GM12878 (cell line): ENCODE data around the gene ADCY9. TPM values are rescaled to one million over a fixed set of nuclear protein-coding genes. Genes with fewer than 3 reads are reported as not detected.

ENCODE experiments used
- ATAC-seq: fragments of 200-7000 bp; cut with Tn5 transposase; 3 replicates; pipeline ENCODE4 v1.9.1; 2020; ENCODE audit warnings: mild to moderate bottlenecking, moderate library complexity
- BruUV-seq: library from RNA; stranded (reverse); fragments of 400-500 nt; replicated peaks from 2 replicates; lab custom pipeline; 2021; lab: Mats Ljungman, UMichigan
- CTCF ChIA-PET: fragments of 300-600 bp; sonication (Branson Sonifier 250); formaldehyde crosslinking; extraction: SDS; loops from one replicate; lab custom pipeline; 2021; ENCODE audit warnings: inconsistent platforms; lab: Yijun Ruan, JAX
- POLR2A ChIA-PET: fragments of 350-600 bp; formaldehyde crosslinking; extraction: SDS; loops from one replicate; lab custom pipeline; 2021; ENCODE audit warnings: inconsistent platforms; lab: Charles Lee
- RAD21 ChIA-PET: fragments of 300-600 bp; sonication (Branson Sonifier 250); formaldehyde crosslinking; loops from one replicate; lab custom pipeline; 2023; ENCODE audit warnings: antibody characterized with exemption; ENCODE audit not compliant: unreplicated experiment; lab: Charles Lee
- SMC1A ChIA-PET: fragments of 300-600 bp; sonication (Branson Sonifier 250); formaldehyde crosslinking; loops from one replicate; lab custom pipeline; 2023; ENCODE audit not compliant: unreplicated experiment, uncharacterized antibody; lab: Charles Lee
- DNase-seq: peaks from one replicate; pipeline ENCODE4 v3.0.0-alpha.2; 2011; ENCODE audit warnings: low read depth, low spot score
- FAIRE-seq: peaks from 3 replicates; lab custom pipeline; 2011; peaks lifted over from hg19 to GRCh38; lab: Jason Lieb, UNC
- H2AFZ ChIP-seq: 2 replicates; pipeline ENCODE4 v1.6.0; 2011; ENCODE audit warnings: low read depth, low read length, control low read depth; ENCODE audit not compliant: control insufficient read depth
- H3K27ac ChIP-seq: 2 replicates; pipeline ENCODE4 v1.5.1; 2011; ENCODE audit warnings: control low read depth; ENCODE audit not compliant: control insufficient read depth, insufficient read depth
- H3K27me3 ChIP-seq, 2 experiments: replicated peaks in 1 of 2; 2 replicates each; pipeline versions ENCODE4 v1.6.0 to v1.6.1; 2011; ENCODE audit warnings: low read length in 1 of 2; ENCODE audit not compliant: control insufficient read depth in 2 of 2, insufficient read depth in 2 of 2
- H3K36me3 ChIP-seq, 2 experiments: 2 replicates each; pipeline ENCODE4 v1.5.1; 2011; ENCODE audit warnings: low read length in 1 of 2; ENCODE audit not compliant: control insufficient read depth in 2 of 2, insufficient read depth in 2 of 2
- H3K4me1 ChIP-seq: 2 replicates; pipeline ENCODE4 v1.6.1; 2011; ENCODE audit warnings: mild to moderate bottlenecking, low read length, moderate library complexity, mixed read lengths; ENCODE audit not compliant: control insufficient read depth, insufficient read depth
- H3K4me2 ChIP-seq: 2 replicates; pipeline ENCODE4 v1.6.0; 2011; ENCODE audit warnings: control low read depth; ENCODE audit not compliant: control insufficient read depth, insufficient read depth
- H3K4me3 ChIP-seq: fragments of 200-600 bp; sonication (generic); 2 replicates; pipeline ENCODE4 v1.5.1; 2016
- H3K79me2 ChIP-seq: 2 replicates; pipeline ENCODE4 v1.6.0; 2011; ENCODE audit warnings: low read length; ENCODE audit not compliant: control insufficient read depth, insufficient read depth
- H3K9ac ChIP-seq: 2 replicates; pipeline ENCODE4 v1.8.0; 2011; ENCODE audit warnings: low read length, control low read depth, mixed read lengths; ENCODE audit not compliant: control insufficient read depth, insufficient read depth
- H3K9me3 ChIP-seq: replicated peaks from 3 replicates; pipeline ENCODE4 v1.5.1; 2011; ENCODE audit warnings: mild to moderate bottlenecking, low read length; ENCODE audit not compliant: control insufficient read depth, insufficient read depth
- H4K20me1 ChIP-seq: 2 replicates; pipeline ENCODE4 v1.6.0; 2011; ENCODE audit not compliant: control insufficient read depth, insufficient read depth
- CHD1 ChIP-seq: IDR thresholded peaks from 2 replicates; pipeline ENCODE4 v1.6.1; 2012; ENCODE audit warnings: low read depth, low read length, improper control_type of control experiment
- DPF2 ChIP-seq: fragments of 450-650 bp; IDR thresholded peaks from 2 replicates; pipeline ENCODE4 v1.6.1; 2017; ENCODE audit warnings: mild to moderate bottlenecking
- EP300 ChIP-seq, 2 experiments: fragments of 150-350 bp in 1 of 2; IDR thresholded peaks; 2 replicates each; pipeline ENCODE4 v1.6.1; 2011 to 2012; ENCODE audit warnings: low read depth in 2 of 2, low read length in 2 of 2, borderline replicate concordance in 1 of 2, improper control_type of control experiment in 1 of 2, inconsistent platforms in 1 of 2; ENCODE audit not compliant: control insufficient read depth in 1 of 2
- IRF3 ChIP-seq: fragments of 450-650 bp; IDR thresholded peaks from 2 replicates; pipeline ENCODE4 v1.6.1; 2014; ENCODE audit warnings: mild to moderate bottlenecking
- JUND ChIP-seq: IDR thresholded peaks from 2 replicates; pipeline ENCODE4 v1.6.1; 2012; ENCODE audit warnings: low read depth, mild to moderate bottlenecking, low read length, improper control_type of control experiment, moderate library complexity
- NFIC ChIP-seq: IDR thresholded peaks from 2 replicates; pipeline ENCODE4 v1.6.1; 2012; ENCODE audit warnings: low read depth, mild to moderate bottlenecking, inconsistent platforms, low read length, moderate library complexity
- PML ChIP-seq: IDR thresholded peaks from 2 replicates; pipeline ENCODE4 v1.6.1; 2012; ENCODE audit warnings: low read length, inconsistent platforms
- RCOR1 ChIP-seq: conservative IDR thresholded peaks from 2 replicates; pipeline ENCODE4 v1.6.1; 2012; ENCODE audit warnings: low read depth, low read length, improper control_type of control experiment
- SIN3A ChIP-seq: IDR thresholded peaks from 2 replicates; pipeline ENCODE4 v1.6.1; 2012; ENCODE audit warnings: low read depth, low read length, improper control_type of control experiment
- SUZ12 ChIP-seq: fragments of 200-600 bp; sonication (generic); IDR thresholded peaks from one replicate; pipeline ENCODE4 v1.6.1; 2018; ENCODE audit warnings: antibody characterized with exemption, mild to moderate bottlenecking; ENCODE audit not compliant: unreplicated experiment
- ZBTB40 ChIP-seq: fragments of 450-650 bp; IDR thresholded peaks from 2 replicates; pipeline ENCODE4 v1.6.1; 2016; ENCODE audit warnings: mild to moderate bottlenecking, moderate library complexity, borderline replicate concordance
- WGBS: methylation state at CpG from one replicate; pipeline ENCODE4 v1.1.6; 2016; ENCODE audit warnings: low lambda C conversion rate; ENCODE audit not compliant: insufficient replicate concordance, insufficient coverage; ENCODE audit errors: missing lambda C conversion rate; 5-methylcytosine and 5-hydroxymethylcytosine counted together
- in situ Hi-C: fragments of 300-500 bp; cut with MboI; formaldehyde crosslinking; loops from 9 replicates; pipeline ENCODE4 v1.14.3; 2018; ENCODE audit warnings: mixed read lengths
- intact Hi-C: fragments of 100-400 bp; cut with micrococcal nuclease; formaldehyde crosslinking; loops from one replicate; pipeline ENCODE4 v1.14.2; 2022; ENCODE audit not compliant: unreplicated experiment
- polyA plus RNA-seq, 11 experiments: library from polyadenylated mRNA; depleted of rRNA in 4 of 11; unstranded in 6 of 11; stranded (reverse) in 5 of 11; fragments of >200 nt; fragmentation: Nextera tagmentation in 4 of 11; fragmentation: Illumina TruSeq in 1 of 11; extraction: Ambion mirVana in 4 of 11; extraction: Trizol in 1 of 11; gene quantifications; 1 replicate in 1 of 11; 2 replicates in 10 of 11; pipeline versions ENCODE4 v1.2.1 to v1.2.3, GENCODE V29; 2011 to 2016; ENCODE audit warnings: inconsistent platforms in 2 of 11, missing spikeins in 2 of 11, low read depth in 1 of 11
- total RNA-seq, 4 experiments: library from RNA; depleted of rRNA in 3 of 4; stranded (reverse); fragments of >200 nt in 3 of 4; fragmentation: Illumina TruSeq in 1 of 4; extraction: Trizol in 1 of 4; gene quantifications; 2 replicates each; pipeline versions ENCODE4 v1.2.1 to v1.2.3, GENCODE V29; 2013 to 2021
- TF ChIP-seq, protein P1 (sequence below): IDR thresholded peaks from 2 replicates; pipeline ENCODE4 v1.6.1; 2012; ENCODE audit warnings: mild to moderate bottlenecking, low read depth, low read length
- TF ChIP-seq, protein P2 (sequence below): fragments of 450-650 bp; IDR thresholded peaks from 2 replicates; pipeline ENCODE4 v1.6.1; 2017; ENCODE audit warnings: borderline replicate concordance

ADCY9 gene
- total and polyA plus RNA-seq, 10 of the 15 experiments (the other 5 are each of a cell fraction or from before 2014, with no cell fraction given): 0.09 to 0.41 (median 0.15) TPM; not detected in 3

DNA sequence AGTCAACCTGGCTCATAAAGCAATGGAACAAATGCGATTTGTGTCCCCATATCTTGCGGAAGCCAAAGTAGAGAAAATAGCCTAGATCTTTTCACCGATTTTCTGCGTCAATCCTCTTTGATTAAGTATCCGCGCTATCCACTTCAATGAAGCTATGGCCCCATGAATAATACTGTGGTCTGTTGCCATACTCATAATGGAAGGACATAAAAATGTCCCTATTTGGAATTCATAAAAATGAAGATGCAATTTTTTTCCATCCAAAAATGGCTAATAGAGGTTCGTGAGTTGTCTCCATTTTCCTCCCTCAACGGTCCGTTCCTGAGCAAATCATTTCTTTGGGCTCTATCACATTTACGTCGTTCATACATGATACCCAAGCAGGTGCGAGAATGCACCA is 25.4 kb upstream of the ADCY9 start (continued):
- no peak for TF ChIP-seq PML
- no peak for TF ChIP-seq SIN3A
- TF ChIP-seq JUND: no peak
- no peak for TF ChIP-seq ZBTB40
- TF ChIP-seq DPF2: no peak
- TF ChIP-seq IRF3: no peak

DNA sequence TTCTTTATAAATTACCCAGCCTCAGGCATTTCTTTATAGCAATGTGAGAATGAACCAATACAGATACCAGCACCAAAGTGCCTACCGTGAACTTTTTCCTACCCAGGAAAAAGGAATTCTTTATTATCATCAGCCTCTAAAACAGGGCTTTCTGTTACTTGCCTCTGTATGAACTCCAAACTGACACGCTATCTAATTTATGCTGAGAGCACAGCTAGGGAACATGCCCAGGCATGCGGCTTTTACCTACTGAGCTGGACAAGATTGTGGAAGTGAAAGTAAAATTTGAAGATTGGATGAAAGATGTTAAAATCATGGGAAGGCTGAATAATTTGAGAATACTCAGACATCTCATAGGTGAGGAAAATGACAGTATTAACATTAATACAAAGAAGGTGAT is 24.4 kb upstream of the ADCY9 start:
- ChIA-PET CTCF (no interaction called here), SMC1A (no interaction called here), POLR2A (interaction anchor here (0.7 kb wide), 1 partner anchor 34 kb away, joined by 4 read pairs; no protein-coding TSS in a partner anchor), RAD21 (no interaction called here)
- Histone ChIP-seq H3K9me3 (peaks cover 7% of the 10 kb centered on the region; the same call in 2 of the 3 replicates), H3K4me2 (no peak overlapping the region), H3K36me3 (no peaks in the 10 kb centered on the region), H2AFZ (peak overlapping the region; percentile 0; the same call in 1 of the 2 replicates), H3K4me3 (no peak overlapping the region), H3K27ac (peak overlapping the region; percentile 50), H4K20me1 (no peaks in the 10 kb centered on the region), H3K9ac (no peak overlapping the region), H3K4me1 (peaks cover 6% of the 10 kb centered on the region; the same call in 1 of the 2 replicates), H3K79me2 (no peaks in the 10 kb centered on the region), H3K27me3 (no peaks in the 10 kb centered on the region)
- in situ Hi-C loops: no loop called here
- peak; percentile 38 for DNase-seq
- intact Hi-C loops: no loop called here
- no peak for FAIRE-seq
- no TSS peak for BruUV-seq
- 52% methylated on average over 3 of the region's 3 CpGs for WGBS
- ATAC-seq: peak; percentile 69
- TF ChIP-seq, protein P1, sequence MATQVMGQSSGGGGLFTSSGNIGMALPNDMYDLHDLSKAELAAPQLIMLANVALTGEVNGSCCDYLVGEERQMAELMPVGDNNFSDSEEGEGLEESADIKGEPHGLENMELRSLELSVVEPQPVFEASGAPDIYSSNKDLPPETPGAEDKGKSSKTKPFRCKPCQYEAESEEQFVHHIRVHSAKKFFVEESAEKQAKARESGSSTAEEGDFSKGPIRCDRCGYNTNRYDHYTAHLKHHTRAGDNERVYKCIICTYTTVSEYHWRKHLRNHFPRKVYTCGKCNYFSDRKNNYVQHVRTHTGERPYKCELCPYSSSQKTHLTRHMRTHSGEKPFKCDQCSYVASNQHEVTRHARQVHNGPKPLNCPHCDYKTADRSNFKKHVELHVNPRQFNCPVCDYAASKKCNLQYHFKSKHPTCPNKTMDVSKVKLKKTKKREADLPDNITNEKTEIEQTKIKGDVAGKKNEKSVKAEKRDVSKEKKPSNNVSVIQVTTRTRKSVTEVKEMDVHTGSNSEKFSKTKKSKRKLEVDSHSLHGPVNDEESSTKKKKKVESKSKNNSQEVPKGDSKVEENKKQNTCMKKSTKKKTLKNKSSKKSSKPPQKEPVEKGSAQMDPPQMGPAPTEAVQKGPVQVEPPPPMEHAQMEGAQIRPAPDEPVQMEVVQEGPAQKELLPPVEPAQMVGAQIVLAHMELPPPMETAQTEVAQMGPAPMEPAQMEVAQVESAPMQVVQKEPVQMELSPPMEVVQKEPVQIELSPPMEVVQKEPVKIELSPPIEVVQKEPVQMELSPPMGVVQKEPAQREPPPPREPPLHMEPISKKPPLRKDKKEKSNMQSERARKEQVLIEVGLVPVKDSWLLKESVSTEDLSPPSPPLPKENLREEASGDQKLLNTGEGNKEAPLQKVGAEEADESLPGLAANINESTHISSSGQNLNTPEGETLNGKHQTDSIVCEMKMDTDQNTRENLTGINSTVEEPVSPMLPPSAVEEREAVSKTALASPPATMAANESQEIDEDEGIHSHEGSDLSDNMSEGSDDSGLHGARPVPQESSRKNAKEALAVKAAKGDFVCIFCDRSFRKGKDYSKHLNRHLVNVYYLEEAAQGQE: no peak
- no peak for TF ChIP-seq RCOR1
- no peak for TF ChIP-seq NFIC
- TF ChIP-seq, protein P2, sequence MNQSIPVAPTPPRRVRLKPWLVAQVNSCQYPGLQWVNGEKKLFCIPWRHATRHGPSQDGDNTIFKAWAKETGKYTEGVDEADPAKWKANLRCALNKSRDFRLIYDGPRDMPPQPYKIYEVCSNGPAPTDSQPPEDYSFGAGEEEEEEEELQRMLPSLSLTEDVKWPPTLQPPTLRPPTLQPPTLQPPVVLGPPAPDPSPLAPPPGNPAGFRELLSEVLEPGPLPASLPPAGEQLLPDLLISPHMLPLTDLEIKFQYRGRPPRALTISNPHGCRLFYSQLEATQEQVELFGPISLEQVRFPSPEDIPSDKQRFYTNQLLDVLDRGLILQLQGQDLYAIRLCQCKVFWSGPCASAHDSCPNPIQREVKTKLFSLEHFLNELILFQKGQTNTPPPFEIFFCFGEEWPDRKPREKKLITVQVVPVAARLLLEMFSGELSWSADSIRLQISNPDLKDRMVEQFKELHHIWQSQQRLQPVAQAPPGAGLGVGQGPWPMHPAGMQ: no peak
- no peak for TF ChIP-seq SUZ12
- TF ChIP-seq EP300 (IDR thresholded peaks at IDR 0.05; ENCODE audit: borderline replicate concordance in 1 of 2, control insufficient read depth in 1 of 2, low read depth in 2 of 2, low read length in 2 of 2): no peak
- TF ChIP-seq CHD1: peak; percentile 64; the same call in 1 of the 2 replicates
